SK-N-SH (cell line): Measurements from ENCODE around the gene COL21A1. TPM values are rescaled to one million over a fixed set of nuclear protein-coding genes. Genes with fewer than 3 reads are reported as not detected.

Experiments used
- CTCF ChIA-PET: fragments of 300-600, 350-600 bp; formaldehyde crosslinking; extraction: SDS; loops from one replicate; lab custom pipeline; 2021; lab: Yijun Ruan, JAX
- POLR2A ChIA-PET: fragments of 350-600 bp; sonication (Branson Sonifier 250); formaldehyde crosslinking; extraction: SDS; loops from one replicate; lab custom pipeline; 2020; ENCODE audit warnings: antibody characterized with exemption, inconsistent platforms; lab: Yijun Ruan, JAX
- DNase-seq: peaks from one replicate; pipeline ENCODE4 v3.0.0; 2012
- H2AFZ ChIP-seq: fragments of 200-600 bp; sonication (generic); 2 replicates; pipeline ENCODE4 v1.8.1; 2016; ENCODE audit warnings: antibody characterized with exemption, mild to moderate bottlenecking, low read depth
- H3F3A ChIP-seq: fragments of 200-600 bp; sonication (generic); replicated peaks from 2 replicates; pipeline ENCODE3; 2016; ENCODE audit warnings: antibody characterized with exemption, mild to moderate bottlenecking; ENCODE audit not compliant: insufficient read depth
- H3K27ac ChIP-seq, 2 experiments: fragments of 200-500 bp in 1 of 2; fragments of 200-600 bp in 1 of 2; sonication (Bioruptor generic) in 1 of 2; sonication (generic), shearing (Covaris generic) in 1 of 2; 2 replicates each; pipeline versions ENCODE4 v1.5.1 to v1.6.1; 2014 to 2016; ENCODE audit warnings: low read depth in 2 of 2, inconsistent platforms in 1 of 2, low read length in 1 of 2, mild to moderate bottlenecking in 1 of 2, mixed read lengths in 1 of 2
- H3K27me3 ChIP-seq: fragments of 200-600 bp; sonication (generic), shearing (Covaris generic); 2 replicates; pipeline ENCODE4 v1.6.1; 2016; ENCODE audit warnings: mixed run types; ENCODE audit not compliant: insufficient read depth
- H3K36me3 ChIP-seq, 2 experiments: fragments of 200-500 bp in 1 of 2; fragments of 200-600 bp in 1 of 2; sonication (Bioruptor generic) in 1 of 2; sonication (generic) in 1 of 2; replicated peaks in 1 of 2; 2 replicates each; pipeline versions ENCODE3 to v1.5.1; 2014 to 2016; ENCODE audit warnings: low read length in 1 of 2, mild to moderate bottlenecking in 1 of 2; ENCODE audit not compliant: insufficient read depth in 2 of 2, control insufficient read depth in 1 of 2
- H3K4me1 ChIP-seq, 2 experiments: fragments of 200-500 bp in 1 of 2; fragments of 200-600 bp in 1 of 2; sonication (Bioruptor generic) in 1 of 2; sonication (generic), shearing (Covaris generic) in 1 of 2; 2 replicates each; pipeline versions ENCODE4 v1.5.1 to v1.6.1; 2014 to 2016; ENCODE audit warnings: low read depth in 1 of 2, low read length in 1 of 2, mixed run types in 1 of 2; ENCODE audit not compliant: insufficient read depth in 2 of 2, control insufficient read depth in 1 of 2
- H3K4me2 ChIP-seq: fragments of 200-600 bp; sonication (generic), shearing (Covaris generic); 2 replicates; pipeline ENCODE4 v1.6.1; 2017; ENCODE audit warnings: mixed run types
- H3K4me3 ChIP-seq, 2 experiments: fragments of 200-500 bp in 1 of 2; fragments of 200-600 bp in 1 of 2; sonication (Bioruptor generic) in 1 of 2; sonication (generic), shearing (Covaris generic) in 1 of 2; 2 replicates each; pipeline versions ENCODE4 v1.5.1 to v1.8.1; 2014 to 2016; ENCODE audit warnings: low read depth in 2 of 2, inconsistent platforms in 1 of 2, low read length in 1 of 2, mild to moderate bottlenecking in 1 of 2, mixed read lengths in 1 of 2, moderate library complexity in 1 of 2
- H3K79me2 ChIP-seq: fragments of 200-600 bp; sonication (generic); 2 replicates; pipeline ENCODE4 v1.8.1; 2017; ENCODE audit warnings: mild to moderate bottlenecking; ENCODE audit not compliant: insufficient read depth
- H3K9ac ChIP-seq: fragments of 200-600 bp; sonication (generic); 2 replicates; pipeline ENCODE4 v1.6.1; 2017; ENCODE audit warnings: mixed run types
- H3K9me2 ChIP-seq: fragments of 200-600 bp; sonication (generic); 2 replicates; pipeline ENCODE4 v1.6.1; 2017; ENCODE audit warnings: mixed run types
- H3K9me3 ChIP-seq: fragments of 200-600 bp; sonication (generic); 2 replicates; pipeline ENCODE4 v1.6.1; 2017; ENCODE audit warnings: mixed run types, mild to moderate bottlenecking, moderate library complexity
- H4K20me1 ChIP-seq: fragments of 200-600 bp; sonication (generic); 2 replicates; pipeline ENCODE4 v1.6.1; 2017; ENCODE audit warnings: mild to moderate bottlenecking, mixed run types; ENCODE audit not compliant: insufficient read depth
- CTCF ChIP-seq: fragments of 200-600 bp; sonication (generic); IDR thresholded peaks from 2 replicates; pipeline ENCODE4 v1.6.1; 2017; ENCODE audit warnings: antibody characterized with exemption, mild to moderate bottlenecking, moderate library complexity
- EP300 ChIP-seq, 2 experiments: IDR thresholded peaks; 2 replicates each; pipeline versions ENCODE4 v1.4.0 to v1.6.1; 2012; ENCODE audit warnings: borderline replicate concordance in 1 of 2, low read depth in 1 of 2, low read length in 1 of 2
- GATA2 ChIP-seq: sonication (generic); formaldehyde crosslinking; IDR thresholded peaks from 2 replicates; pipeline ENCODE4 v1.5.0; 2020; ENCODE audit warnings: mild to moderate bottlenecking, missing genetic modification reagents
- MAX ChIP-seq: IDR thresholded peaks from 2 replicates; pipeline ENCODE4 v1.4.0; 2012; ENCODE audit warnings: low read depth
- MEF2A ChIP-seq: IDR thresholded peaks from 2 replicates; pipeline ENCODE4 v1.4.0; 2012; ENCODE audit warnings: low read depth, borderline replicate concordance
- PBX3 ChIP-seq: IDR thresholded peaks from 2 replicates; pipeline ENCODE4; 2012
- POLR2AphosphoS5 ChIP-seq: IDR thresholded peaks from 2 replicates; pipeline ENCODE4 v1.6.1; 2012; ENCODE audit warnings: low read depth, low read length
- RFX5 ChIP-seq: IDR thresholded peaks from 2 replicates; pipeline ENCODE4 v1.6.1; 2012; ENCODE audit warnings: mild to moderate bottlenecking, improper control_type of control experiment, low read length
- SIN3A ChIP-seq: IDR thresholded peaks from 2 replicates; pipeline ENCODE4 v1.6.1; 2012; ENCODE audit warnings: low read depth, mild to moderate bottlenecking, low read length, moderate library complexity, borderline replicate concordance
- TEAD4 ChIP-seq: IDR thresholded peaks from 2 replicates; pipeline ENCODE4 v1.4.0; 2012; ENCODE audit warnings: mild to moderate bottlenecking, borderline replicate concordance; ENCODE audit not compliant: insufficient read depth
- YY1 ChIP-seq: IDR thresholded peaks from 2 replicates; pipeline ENCODE4 v1.4.0; 2012; ENCODE audit warnings: low read depth, mild to moderate bottlenecking
- ZBTB33 ChIP-seq: IDR thresholded peaks from 2 replicates; pipeline ENCODE4 v1.4.0; 2012; ENCODE audit warnings: low read depth, borderline replicate concordance
- WGBS: methylation state at CpG from one replicate; pipeline ENCODE4 v1.1.6; 2017; ENCODE audit warnings: low lambda C conversion rate; 5-methylcytosine and 5-hydroxymethylcytosine counted together
- polyA plus RNA-seq, 3 experiments: library from polyadenylated mRNA; depleted of rRNA; stranded (reverse); fragments of >200 nt; gene quantifications; 2 replicates each; pipeline ENCODE4 v1.2.3, GENCODE V29; 2012
- TF ChIP-seq, protein P1 (sequence below): IDR thresholded peaks from 2 replicates; pipeline ENCODE4 v1.4.0; 2012; ENCODE audit warnings: low read depth, borderline replicate concordance

Gene COL21A1
- polyA plus RNA-seq, 1 of the 3 experiments (the other 2 are of a cell fraction): 0.07 TPM

DNA sequence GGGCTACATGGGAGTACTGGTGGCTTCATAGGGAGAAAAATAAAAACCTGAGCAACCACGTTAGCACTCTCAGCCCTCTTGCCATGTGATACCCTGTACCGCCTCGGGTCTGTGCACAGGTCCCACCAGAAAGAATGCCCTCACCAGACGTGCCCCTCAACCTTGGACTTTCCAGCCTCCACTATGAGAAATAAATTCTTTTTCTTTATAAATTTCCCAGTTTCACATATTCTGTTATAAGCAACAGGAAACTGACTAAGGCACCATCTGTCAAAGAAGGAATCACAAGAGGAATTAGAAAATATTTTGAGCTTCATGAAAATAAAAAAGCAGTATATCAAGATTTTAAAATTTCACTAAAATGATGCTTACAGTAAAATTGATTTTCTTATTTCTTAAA lies 203.6 kb downstream of the COL21A1 start:
- H4K20me1 ChIP-seq: no peaks in the 10 kb centered on the region
- H3K79me2 ChIP-seq: no peaks in the 10 kb centered on the region
- no peak overlapping the region; a peak in 1 of 4 replicates for H3K27ac ChIP-seq
- TF ChIP-seq MAX: no peak
- no peak for TF ChIP-seq POLR2AphosphoS5
- no peak for TF ChIP-seq SIN3A
- no peak for TF ChIP-seq YY1
- no peak for TF ChIP-seq RFX5
- TF ChIP-seq, protein P1, sequence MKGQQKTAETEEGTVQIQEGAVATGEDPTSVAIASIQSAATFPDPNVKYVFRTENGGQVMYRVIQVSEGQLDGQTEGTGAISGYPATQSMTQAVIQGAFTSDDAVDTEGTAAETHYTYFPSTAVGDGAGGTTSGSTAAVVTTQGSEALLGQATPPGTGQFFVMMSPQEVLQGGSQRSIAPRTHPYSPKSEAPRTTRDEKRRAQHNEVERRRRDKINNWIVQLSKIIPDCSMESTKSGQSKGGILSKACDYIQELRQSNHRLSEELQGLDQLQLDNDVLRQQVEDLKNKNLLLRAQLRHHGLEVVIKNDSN: no peak
- no peak for TF ChIP-seq GATA2 (CRISPR knock-in tag)
- no peak for TF ChIP-seq PBX3
- TF ChIP-seq TEAD4: no peak
- no peak for TF ChIP-seq ZBTB33
- no peak for TF ChIP-seq MEF2A
- TF ChIP-seq EP300 (IDR thresholded peaks at IDR 0.05; ENCODE audit: borderline replicate concordance in 1 of 2, low read depth in 1 of 2, low read length in 1 of 2): no peak
- H3F3A ChIP-seq: peaks cover 8% of the 10 kb centered on the region
- H3K27me3 ChIP-seq: no peaks in the 10 kb centered on the region
- no peak overlapping the region for H3K4me2 ChIP-seq
- 58% methylated on average over 4 of the region's 4 CpGs for WGBS
- no peak overlapping the region; the same call in 1 of the 2 replicates for H2AFZ ChIP-seq
- DNase-seq: no peak
- H3K4me1 ChIP-seq: peaks cover 0 to 8% of the 10 kb centered on the region in 2 experiments; a peak in 2 of 4 replicates
- ChIA-PET POLR2A (no interaction called here), CTCF (no interaction called here)
- H3K4me3 ChIP-seq: no peak overlapping the region
- no peaks in the 10 kb centered on the region for H3K9me3 ChIP-seq
- H3K36me3 ChIP-seq: no peaks in the 10 kb centered on the region
- H3K9me2 ChIP-seq: no peaks in the 10 kb centered on the region
- H3K9ac ChIP-seq: no peak overlapping the region

DNA sequence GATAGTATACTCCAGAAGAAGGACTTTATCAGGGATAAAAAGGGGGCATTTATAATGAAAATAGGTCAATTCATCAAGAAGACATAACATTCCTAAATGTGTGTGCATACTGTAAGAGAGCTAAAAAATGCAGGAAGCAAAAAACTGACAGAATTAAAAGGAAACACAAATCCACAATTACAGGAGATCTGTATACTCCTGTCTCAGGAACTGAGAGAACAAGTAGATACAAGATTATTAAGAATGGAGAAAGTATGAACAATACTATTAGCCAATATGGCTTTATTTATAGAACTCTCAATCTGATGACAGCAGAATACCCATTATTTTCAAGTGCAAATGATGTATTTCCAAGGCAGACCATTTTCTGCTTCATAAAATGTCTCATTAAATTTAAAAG lies 204.3 kb downstream of the COL21A1 start:
- no peak overlapping the region for H3K4me3 ChIP-seq
- no peaks in the 10 kb centered on the region for H4K20me1 ChIP-seq
- CTCF ChIA-PET: no interaction called here
- peaks cover 6% of the 10 kb centered on the region for H3F3A ChIP-seq
- no peaks in the 10 kb centered on the region for H3K36me3 ChIP-seq
- no peak for DNase-seq
- no peak overlapping the region for H2AFZ ChIP-seq
- POLR2A ChIA-PET: no interaction called here
- TF ChIP-seq CTCF (no peak), ZBTB33 (no peak)
- no peaks in the 10 kb centered on the region for H3K79me2 ChIP-seq
- no peaks in the 10 kb centered on the region for H3K9me3 ChIP-seq
- H3K27ac ChIP-seq: no peak overlapping the region; a peak in 1 of 4 replicates
- no peak overlapping the region for H3K4me2 ChIP-seq
- H3K4me1 ChIP-seq: peaks cover 0 to 7% of the 10 kb centered on the region in 2 experiments; a peak in 2 of 4 replicates
- H3K9me2 ChIP-seq: no peaks in the 10 kb centered on the region
- no peak overlapping the region for H3K9ac ChIP-seq
- H3K27me3 ChIP-seq: no peaks in the 10 kb centered on the region
